K562 (cell line): Measurements from ENCODE around the gene FTH1. TPM values are rescaled to one million over a fixed set of nuclear protein-coding genes. Genes with fewer than 3 reads are reported as not detected.

ENCODE experiments used
- ATAC-seq: fragments of 200-7000 bp; cut with Tn5 transposase; 3 replicates; pipeline ENCODE4 v1.9.1; 2020; ENCODE audit warnings: moderate library complexity
- BruUV-seq: library from RNA; stranded (reverse); fragments of 400-500 nt; replicated peaks from 2 replicates; lab custom pipeline; 2021; lab: Mats Ljungman, UMichigan
- CTCF ChIA-PET: fragments of 300-600 bp; formaldehyde crosslinking; extraction: SDS; loops from one replicate; lab custom pipeline; 2021; ENCODE audit warnings: low intra/inter-chr PET ratio; lab: Yijun Ruan, JAX
- POLR2A ChIA-PET: fragments of 300-600, 350-650 bp; sonication (Branson Sonifier 250); formaldehyde crosslinking; extraction: SDS; loops from one replicate; lab custom pipeline; 2021; ENCODE audit warnings: antibody characterized with exemption, inconsistent platforms; lab: Yijun Ruan, JAX
- DNase-seq, 4 experiments: peaks; one replicate each; pipeline versions ENCODE4 v3.0.0 to v3.0.0-alpha.2; 2011 to 2018; ENCODE audit warnings: low spot score in 3 of 4, mixed read lengths in 3 of 4; ENCODE audit errors: extremely low read depth in 1 of 4
- FAIRE-seq: peaks from 2 replicates; lab custom pipeline; 2011; peaks lifted over from hg19 to GRCh38; lab: Jason Lieb, UNC
- H2AFZ ChIP-seq: 2 replicates; pipeline ENCODE4 v1.6.0; 2011; ENCODE audit warnings: low read depth, low read length, control low read depth, inconsistent platforms
- H3K27ac ChIP-seq: fragments of 200-600 bp; 3 replicates; pipeline ENCODE4 v1.8.0; 2011; ENCODE audit warnings: low read depth, mild to moderate bottlenecking, control low read depth, inconsistent platforms, low read length, moderate library complexity, mixed read lengths; ENCODE audit errors: extremely low read depth
- H3K27me3 ChIP-seq, 2 experiments: fragments of 300-600 bp in 1 of 2; 2 replicates in 1 of 2; 3 replicates in 1 of 2; pipeline versions ENCODE4 v1.6.0 to v1.8.0; 2011; ENCODE audit warnings: inconsistent platforms in 2 of 2, low read length in 2 of 2, mild to moderate bottlenecking in 1 of 2, mixed read lengths in 1 of 2, moderate library complexity in 1 of 2; ENCODE audit not compliant: control insufficient read depth in 2 of 2, insufficient read depth in 2 of 2
- H3K36me3 ChIP-seq: fragments of 300-600 bp; 3 replicates; pipeline ENCODE4 v1.8.0; 2011; ENCODE audit warnings: mild to moderate bottlenecking, low read length, inconsistent platforms; ENCODE audit not compliant: control insufficient read depth, insufficient read depth
- H3K4me1 ChIP-seq, 2 experiments: fragments of 200-600 bp in 1 of 2; replicated peaks in 1 of 2; 2 replicates in 1 of 2; 3 replicates in 1 of 2; pipeline versions ENCODE4 v1.5.1 to v1.8.0; 2011; ENCODE audit warnings: inconsistent platforms in 2 of 2, low read length in 2 of 2, mild to moderate bottlenecking in 1 of 2, mixed read lengths in 1 of 2, moderate library complexity in 1 of 2; ENCODE audit not compliant: control insufficient read depth in 2 of 2, insufficient read depth in 2 of 2
- H3K4me2 ChIP-seq: 2 replicates; pipeline ENCODE4 v1.6.1; 2011; ENCODE audit warnings: low read length, control low read depth, inconsistent platforms, mixed read lengths; ENCODE audit not compliant: insufficient read depth
- H3K4me3 ChIP-seq: fragments of 200-600 bp; sonication (generic), shearing (Covaris generic); 2 replicates; pipeline ENCODE4 v1.5.1; 2016; ENCODE audit warnings: control low read depth, inconsistent platforms
- H3K79me2 ChIP-seq: fragments of 200-600 bp; 3 replicates; pipeline ENCODE4 v1.8.0; 2011; ENCODE audit warnings: low read length, inconsistent platforms; ENCODE audit not compliant: control insufficient read depth, insufficient read depth
- H3K9ac ChIP-seq, 2 experiments: 2 replicates each; pipeline versions ENCODE4 v1.6.0 to v1.6.1; 2011; ENCODE audit warnings: low read depth in 2 of 2, low read length in 2 of 2, control low read depth in 1 of 2, inconsistent platforms in 1 of 2, mild to moderate bottlenecking in 1 of 2, mixed read lengths in 1 of 2; ENCODE audit not compliant: insufficient read depth in 1 of 2
- H3K9me1 ChIP-seq: one replicate; pipeline ENCODE4 v1.6.0; 2011; ENCODE audit warnings: inconsistent platforms, mild to moderate bottlenecking, low read length, moderate library complexity; ENCODE audit not compliant: control insufficient read depth, insufficient read depth
- H3K9me3 ChIP-seq: replicated peaks from 2 replicates; pipeline ENCODE4 v1.5.1; 2011; ENCODE audit warnings: low read depth, low read length, inconsistent platforms; ENCODE audit not compliant: control insufficient read depth, insufficient read depth
- H4K20me1 ChIP-seq: replicated peaks from 2 replicates; pipeline ENCODE4 v1.6.1; 2011; ENCODE audit warnings: low read length, inconsistent platforms, mixed read lengths; ENCODE audit not compliant: control insufficient read depth, insufficient read depth
- ATF2 ChIP-seq: sonication (generic); formaldehyde crosslinking; IDR thresholded peaks from 2 replicates; pipeline ENCODE4 v1.8.1; 2022; ENCODE audit warnings: missing genetic modification reagents
- NFYB ChIP-seq: IDR thresholded peaks from 2 replicates; pipeline ENCODE4 v1.6.1; 2011; ENCODE audit warnings: mild to moderate bottlenecking, moderate library complexity; ENCODE audit not compliant: insufficient read length; ENCODE audit errors: extremely low read depth
- RBM15 ChIP-seq: fragments of 200-400 bp; formaldehyde crosslinking; IDR thresholded peaks from 2 replicates; pipeline ENCODE4 v1.6.1; 2018; ENCODE audit warnings: mild to moderate bottlenecking, low read length, moderate library complexity; ENCODE audit not compliant: insufficient read depth
- SMAD4 ChIP-seq: fragments of 250-450 bp; sonication (Bioruptor Pico); conservative IDR thresholded peaks from 2 replicates; pipeline ENCODE4 v1.8.0; 2021; ENCODE audit warnings: inconsistent platforms, mild to moderate bottlenecking, moderate library complexity
- ZNF143 ChIP-seq: sonication (generic); formaldehyde crosslinking; IDR thresholded peaks from 2 replicates; pipeline ENCODE4 v1.9.0; 2022; ENCODE audit warnings: mild to moderate bottlenecking, missing genetic modification reagents
- WGBS: fragments of 100-300 bp; shearing (Covaris generic); methylation state at CpG from one replicate; pipeline ENCODE4 v1.1.6; 2016; ENCODE audit warnings: low coverage, mixed read lengths; ENCODE audit not compliant: insufficient coverage; ENCODE audit errors: missing lambda C conversion rate; 5-methylcytosine and 5-hydroxymethylcytosine counted together
- in situ Hi-C: fragments of 300-500 bp; cut with MboI; formaldehyde crosslinking; loops from 4 replicates; pipeline ENCODE4 v1.15.0; 2018; ENCODE audit warnings: inconsistent platforms, mixed read lengths
- intact Hi-C: fragments of 100-400 bp; cut with micrococcal nuclease; formaldehyde crosslinking; loops from 2 replicates; pipeline ENCODE4 v1.14.2; 2022
- polyA plus RNA-seq, 8 experiments: library from polyadenylated mRNA; depleted of rRNA in 4 of 8; stranded (reverse) in 5 of 8; unstranded in 3 of 8; fragments of >200 nt; fragmentation: Nextera tagmentation in 2 of 8; fragmentation: Illumina TruSeq in 1 of 8; extraction: Ambion mirVana in 2 of 8; extraction: Trizol in 1 of 8; gene quantifications; 2 replicates each; pipeline versions ENCODE4 v1.2.1 to v1.2.3, GENCODE V29; 2011 to 2014; ENCODE audit warnings: inconsistent platforms in 1 of 8, missing spikeins in 1 of 8
- total RNA-seq, 7 experiments: library from RNA; depleted of rRNA in 6 of 7; stranded (reverse); fragments of >200 nt in 6 of 7; fragmentation: Illumina TruSeq in 2 of 7; extraction: Trizol in 2 of 7; gene quantifications; 2 replicates each; pipeline versions ENCODE4 v1.2.1 to v1.2.3, GENCODE V29; 2011 to 2021; ENCODE audit warnings: low replicate concordance in 1 of 7
- TF ChIP-seq, protein P1 (sequence below): IDR thresholded peaks from 3 replicates; pipeline ENCODE4 v1.6.1; 2011; ENCODE audit warnings: borderline replicate concordance, mild to moderate bottlenecking, moderate library complexity; ENCODE audit not compliant: insufficient read length; ENCODE audit errors: extremely low read depth
- TF ChIP-seq, protein P2 (sequence below), 2 experiments: fragments of 450-650 bp in 1 of 2; sonication (generic) in 1 of 2; formaldehyde crosslinking; conservative IDR thresholded peaks; 2 replicates each; pipeline versions ENCODE4 v1.4.0 to v1.8.1; 2020 to 2022; ENCODE audit warnings: mild to moderate bottlenecking in 1 of 2, missing genetic modification reagents in 1 of 2

Gene FTH1
- total and polyA plus RNA-seq, 9 of the 15 experiments (the other 6 are each of a cell fraction or from before 2014, with no cell fraction given), result 370 to 3,146 (median 802) TPM

GRCh38 chr11:62008193-62008592 is 40.8 kb upstream of the FTH1 start:
- WGBS, result 75% methylated on average over 1 of the region's 1 CpG
- Histone ChIP-seq H3K36me3 (no peaks in the 10 kb centered on the region), H3K4me3 (no peak overlapping the region), H3K27ac (no peak overlapping the region), H3K4me2 (no peak overlapping the region), H3K9ac (no peak overlapping the region), H3K9me1 (no peaks in the 10 kb centered on the region), H4K20me1 (no peaks in the 10 kb centered on the region), H2AFZ (no peak overlapping the region), H3K9me3 (no peaks in the 10 kb centered on the region), H3K4me1 (peaks cover 15 to 17% of the 10 kb centered on the region in 2 experiments), H3K27me3 (no peaks in the 10 kb centered on the region; a peak in 1 of 5 replicates), H3K79me2 (no peaks in the 10 kb centered on the region)
- intact Hi-C loops, result no loop called here
- DNase-seq (no peak), FAIRE-seq (no peak), ATAC-seq (no peak)
- ChIA-PET CTCF (no interaction called here), POLR2A (no interaction called here)
- BruUV-seq, result no TSS peak
- in situ Hi-C loops, result no loop called here
- TF ChIP-seq, protein P1, sequence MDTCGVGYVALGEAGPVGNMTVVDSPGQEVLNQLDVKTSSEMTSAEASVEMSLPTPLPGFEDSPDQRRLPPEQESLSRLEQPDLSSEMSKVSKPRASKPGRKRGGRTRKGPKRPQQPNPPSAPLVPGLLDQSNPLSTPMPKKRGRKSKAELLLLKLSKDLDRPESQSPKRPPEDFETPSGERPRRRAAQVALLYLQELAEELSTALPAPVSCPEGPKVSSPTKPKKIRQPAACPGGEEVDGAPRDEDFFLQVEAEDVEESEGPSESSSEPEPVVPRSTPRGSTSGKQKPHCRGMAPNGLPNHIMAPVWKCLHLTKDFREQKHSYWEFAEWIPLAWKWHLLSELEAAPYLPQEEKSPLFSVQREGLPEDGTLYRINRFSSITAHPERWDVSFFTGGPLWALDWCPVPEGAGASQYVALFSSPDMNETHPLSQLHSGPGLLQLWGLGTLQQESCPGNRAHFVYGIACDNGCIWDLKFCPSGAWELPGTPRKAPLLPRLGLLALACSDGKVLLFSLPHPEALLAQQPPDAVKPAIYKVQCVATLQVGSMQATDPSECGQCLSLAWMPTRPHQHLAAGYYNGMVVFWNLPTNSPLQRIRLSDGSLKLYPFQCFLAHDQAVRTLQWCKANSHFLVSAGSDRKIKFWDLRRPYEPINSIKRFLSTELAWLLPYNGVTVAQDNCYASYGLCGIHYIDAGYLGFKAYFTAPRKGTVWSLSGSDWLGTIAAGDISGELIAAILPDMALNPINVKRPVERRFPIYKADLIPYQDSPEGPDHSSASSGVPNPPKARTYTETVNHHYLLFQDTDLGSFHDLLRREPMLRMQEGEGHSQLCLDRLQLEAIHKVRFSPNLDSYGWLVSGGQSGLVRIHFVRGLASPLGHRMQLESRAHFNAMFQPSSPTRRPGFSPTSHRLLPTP, result no peak

DNA sequence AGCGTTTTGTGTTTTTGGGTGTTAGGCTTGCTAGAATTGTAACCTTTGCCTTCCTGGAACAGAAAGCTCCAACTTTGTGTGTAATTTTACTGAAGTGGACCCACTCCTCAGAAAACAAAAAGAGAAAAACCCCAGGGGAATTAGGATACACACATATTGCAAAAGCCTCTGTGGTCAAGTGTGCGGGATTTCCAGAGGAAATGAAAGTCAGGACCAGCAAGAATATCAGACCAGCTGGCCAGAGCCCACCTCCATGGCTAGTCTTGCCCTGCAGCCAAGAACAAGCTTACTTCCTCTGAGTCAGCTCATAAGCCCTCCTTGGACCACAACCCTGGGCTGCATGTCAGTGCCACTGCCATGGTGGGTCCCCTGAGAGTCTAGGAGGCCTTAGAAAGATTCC is 37.0 kb upstream of the FTH1 start:
- no peak overlapping the region; the same call in 1 of the 2 replicates for H2AFZ ChIP-seq
- no peaks in the 10 kb centered on the region for H4K20me1 ChIP-seq
- DNase-seq, result no peak
- in situ Hi-C loops (no loop called here), intact Hi-C loops (no loop called here)
- H3K27me3 ChIP-seq, result no peaks in the 10 kb centered on the region
- no peak for ATAC-seq
- FAIRE-seq, result no peak
- no peak overlapping the region for H3K27ac ChIP-seq
- no TSS peak for BruUV-seq
- CTCF ChIA-PET, result no interaction called here
- H3K9me1 ChIP-seq, result no peaks in the 10 kb centered on the region
- POLR2A ChIA-PET, result interaction anchor here (0.7 to 1.6 kb wide), 3 partner anchors 13 to 39 kb away, joined by 3 to 5 read pairs (median 4); partner anchors contain the start of gene FTH1
- peaks cover 17 to 22% of the 10 kb centered on the region in 2 experiments for H3K4me1 ChIP-seq
- H3K36me3 ChIP-seq, result no peaks in the 10 kb centered on the region
- 49% methylated on average over 2 of the region's 2 CpGs for WGBS
- no peak overlapping the region for H3K4me2 ChIP-seq
- no peak overlapping the region for H3K4me3 ChIP-seq
- peaks cover 2% of the 10 kb centered on the region for H3K9me3 ChIP-seq
- no peak overlapping the region for H3K9ac ChIP-seq
- H3K79me2 ChIP-seq, result no peaks in the 10 kb centered on the region
- no peak for TF ChIP-seq ATF2
- TF ChIP-seq RBM15, result no peak
- no peak for TF ChIP-seq NFYB
- TF ChIP-seq ZNF143 (CRISPR knock-in tag), result no peak
- TF ChIP-seq, protein P2, sequence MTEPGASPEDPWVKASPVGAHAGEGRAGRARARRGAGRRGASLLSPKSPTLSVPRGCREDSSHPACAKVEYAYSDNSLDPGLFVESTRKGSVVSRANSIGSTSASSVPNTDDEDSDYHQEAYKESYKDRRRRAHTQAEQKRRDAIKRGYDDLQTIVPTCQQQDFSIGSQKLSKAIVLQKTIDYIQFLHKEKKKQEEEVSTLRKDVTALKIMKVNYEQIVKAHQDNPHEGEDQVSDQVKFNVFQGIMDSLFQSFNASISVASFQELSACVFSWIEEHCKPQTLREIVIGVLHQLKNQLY (CRISPR knock-in tag; conservative IDR thresholded peaks at IDR 0.05), result no peak
- TF ChIP-seq SMAD4 (CRISPR knock-in tag), result no peak
